ENCODE measurements around the gene RAB44. TPM values are rescaled to one million over a fixed set of nuclear protein-coding genes. Genes with fewer than 3 reads are reported as not detected.

The RAB44 gene
- total and polyA plus RNA-seq, 2 of the 13 experiments (the other 11 are each of a cell fraction or from before 2014, with no cell fraction given) = not detected

DNA sequence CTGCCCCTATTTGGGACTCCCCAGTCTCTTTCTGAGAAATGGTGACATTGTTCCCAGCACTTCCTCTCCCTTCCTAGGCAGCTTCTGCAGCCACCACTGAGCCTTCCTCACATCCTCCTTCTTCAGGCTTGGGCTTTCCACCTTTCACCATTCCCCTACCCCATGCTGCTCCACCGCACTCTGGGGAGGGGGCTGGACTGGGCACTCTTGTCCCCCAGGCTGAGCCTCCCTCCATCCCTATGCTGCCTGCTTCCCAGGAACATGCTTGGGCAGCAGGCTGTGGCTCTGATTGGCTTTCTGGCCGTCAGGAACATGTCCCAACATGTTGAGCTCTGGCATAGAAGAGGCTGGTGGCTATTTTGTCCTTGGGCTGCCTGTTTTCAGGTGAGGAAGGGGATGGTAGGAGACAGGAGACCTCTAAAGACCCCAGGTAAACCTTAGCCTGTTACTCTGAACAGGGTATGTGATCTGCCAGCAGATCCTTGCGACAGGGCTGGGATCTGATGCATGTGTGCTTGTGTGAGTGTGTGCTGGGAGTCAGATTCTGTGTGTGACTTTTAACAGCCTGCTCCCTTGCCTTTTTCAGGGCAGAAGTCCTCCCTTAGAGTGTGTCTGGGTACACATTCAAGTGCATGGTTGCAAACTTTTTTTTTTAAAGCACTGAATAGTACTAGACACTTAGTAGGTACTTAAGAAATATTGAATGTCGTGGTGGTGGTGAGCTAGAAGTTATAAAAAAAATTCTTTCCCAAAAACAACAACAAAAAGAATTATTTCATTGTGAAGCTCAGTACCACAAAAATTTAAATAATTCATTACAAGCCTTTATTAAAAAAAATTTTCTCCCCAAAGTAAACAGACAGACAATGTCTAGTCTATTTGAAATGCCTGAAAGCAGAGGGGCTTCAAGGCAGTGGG lies 21.2 kb upstream of the RAB44 start (continued):
- TF ChIP-seq AGO1 (IDR thresholded peaks at IDR 0.05; ENCODE audit: low read depth, low read length, poor library complexity, severe bottlenecking) = no peak
- TF ChIP-seq, protein P1, sequence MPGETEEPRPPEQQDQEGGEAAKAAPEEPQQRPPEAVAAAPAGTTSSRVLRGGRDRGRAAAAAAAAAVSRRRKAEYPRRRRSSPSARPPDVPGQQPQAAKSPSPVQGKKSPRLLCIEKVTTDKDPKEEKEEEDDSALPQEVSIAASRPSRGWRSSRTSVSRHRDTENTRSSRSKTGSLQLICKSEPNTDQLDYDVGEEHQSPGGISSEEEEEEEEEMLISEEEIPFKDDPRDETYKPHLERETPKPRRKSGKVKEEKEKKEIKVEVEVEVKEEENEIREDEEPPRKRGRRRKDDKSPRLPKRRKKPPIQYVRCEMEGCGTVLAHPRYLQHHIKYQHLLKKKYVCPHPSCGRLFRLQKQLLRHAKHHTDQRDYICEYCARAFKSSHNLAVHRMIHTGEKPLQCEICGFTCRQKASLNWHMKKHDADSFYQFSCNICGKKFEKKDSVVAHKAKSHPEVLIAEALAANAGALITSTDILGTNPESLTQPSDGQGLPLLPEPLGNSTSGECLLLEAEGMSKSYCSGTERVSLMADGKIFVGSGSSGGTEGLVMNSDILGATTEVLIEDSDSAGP (CRISPR knock-in tag; IDR thresholded peaks at IDR 0.05; ENCODE audit: borderline replicate concordance) = peak; percentile 65
- TF ChIP-seq SIN3B (IDR thresholded peaks at IDR 0.05; ENCODE audit: low read length) = no peak
- TF ChIP-seq, protein P2, sequence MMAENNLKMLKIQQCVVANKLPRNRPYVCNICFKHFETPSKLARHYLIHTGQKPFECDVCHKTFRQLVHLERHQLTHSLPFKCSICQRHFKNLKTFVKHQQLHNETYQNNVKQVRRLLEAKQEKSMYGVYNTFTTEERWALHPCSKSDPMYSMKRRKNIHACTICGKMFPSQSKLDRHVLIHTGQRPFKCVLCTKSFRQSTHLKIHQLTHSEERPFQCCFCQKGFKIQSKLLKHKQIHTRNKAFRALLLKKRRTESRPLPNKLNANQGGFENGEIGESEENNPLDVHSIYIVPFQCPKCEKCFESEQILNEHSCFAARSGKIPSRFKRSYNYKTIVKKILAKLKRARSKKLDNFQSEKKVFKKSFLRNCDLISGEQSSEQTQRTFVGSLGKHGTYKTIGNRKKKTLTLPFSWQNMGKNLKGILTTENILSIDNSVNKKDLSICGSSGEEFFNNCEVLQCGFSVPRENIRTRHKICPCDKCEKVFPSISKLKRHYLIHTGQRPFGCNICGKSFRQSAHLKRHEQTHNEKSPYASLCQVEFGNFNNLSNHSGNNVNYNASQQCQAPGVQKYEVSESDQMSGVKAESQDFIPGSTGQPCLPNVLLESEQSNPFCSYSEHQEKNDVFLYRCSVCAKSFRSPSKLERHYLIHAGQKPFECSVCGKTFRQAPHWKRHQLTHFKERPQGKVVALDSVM (CRISPR knock-in tag; IDR thresholded peaks at IDR 0.05) = 0 out of 2 replicates have a peak, but pooled peaks have one; percentile 40
- no peak for TF ChIP-seq ZFP41 (CRISPR knock-in tag; IDR thresholded peaks at IDR 0.05; ENCODE audit: borderline replicate concordance)
- TF ChIP-seq ZNF224 (CRISPR knock-in tag; IDR thresholded peaks at IDR 0.05) = no peak
- TF ChIP-seq, protein P3, sequence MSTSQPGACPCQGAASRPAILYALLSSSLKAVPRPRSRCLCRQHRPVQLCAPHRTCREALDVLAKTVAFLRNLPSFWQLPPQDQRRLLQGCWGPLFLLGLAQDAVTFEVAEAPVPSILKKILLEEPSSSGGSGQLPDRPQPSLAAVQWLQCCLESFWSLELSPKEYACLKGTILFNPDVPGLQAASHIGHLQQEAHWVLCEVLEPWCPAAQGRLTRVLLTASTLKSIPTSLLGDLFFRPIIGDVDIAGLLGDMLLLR (CRISPR knock-in tag; IDR thresholded peaks at IDR 0.05) = no peak
- TF ChIP-seq ZNF670 (CRISPR knock-in tag; IDR thresholded peaks at IDR 0.05; ENCODE audit: borderline replicate concordance) = no peak
- TF ChIP-seq CEBPG (CRISPR knock-in tag; IDR thresholded peaks at IDR 0.05) = peak; percentile 45
- no peak for TF ChIP-seq SOX6 (IDR thresholded peaks at IDR 0.05)
- TF ChIP-seq SOX6 (CRISPR knock-in tag; IDR thresholded peaks at IDR 0.05) = peak; percentile 46; the same call in 1 of the 2 replicates
- no peak for TF ChIP-seq ZNF552 (CRISPR knock-in tag; IDR thresholded peaks at IDR 0.05; ENCODE audit: borderline replicate concordance)
- TF ChIP-seq MED1 (CRISPR knock-in tag; IDR thresholded peaks at IDR 0.05) = peak; percentile 77
- no peak for TF ChIP-seq NFKBIZ (CRISPR knock-in tag; IDR thresholded peaks at IDR 0.05)
- no peak for TF ChIP-seq KLF12 (CRISPR knock-in tag; IDR thresholded peaks at IDR 0.05; ENCODE audit: borderline replicate concordance)
- peak; percentile 88 for TF ChIP-seq SALL1 (CRISPR knock-in tag; IDR thresholded peaks at IDR 0.05)
- peak; percentile 60; the same call in 1 of the 2 replicates for TF ChIP-seq TARDBP (CRISPR knock-in tag; IDR thresholded peaks at IDR 0.05)
- TF ChIP-seq ZNF317 (CRISPR knock-in tag; IDR thresholded peaks at IDR 0.05) = no peak
- no peak for TF ChIP-seq ZNF136 (CRISPR knock-in tag; IDR thresholded peaks at IDR 0.05; ENCODE audit: low read depth)
- no peak for TF ChIP-seq ZNF773 (CRISPR knock-in tag; IDR thresholded peaks at IDR 0.05; ENCODE audit: borderline replicate concordance)
- TF ChIP-seq TAF15 (IDR thresholded peaks at IDR 0.05; ENCODE audit: low read depth, low read length, poor library complexity, severe bottlenecking) = no peak
- TF ChIP-seq FOXJ3 (CRISPR knock-in tag; IDR thresholded peaks at IDR 0.05; ENCODE audit: borderline replicate concordance) = no peak
- TF ChIP-seq TAF1 (CRISPR knock-in tag; IDR thresholded peaks at IDR 0.05) = peak; percentile 94
- no peak for TF ChIP-seq ZFAT (CRISPR knock-in tag; conservative IDR thresholded peaks at IDR 0.05)
- TF ChIP-seq ZC3H13 (CRISPR knock-in tag; IDR thresholded peaks at IDR 0.05) = no peak
- TF ChIP-seq GFI1 (CRISPR knock-in tag; IDR thresholded peaks at IDR 0.05; ENCODE audit: borderline replicate concordance) = peak; percentile 62; the same call in 1 of the 2 replicates
- 0 out of 2 replicates have a peak, but pooled peaks have one; percentile 37 for TF ChIP-seq KDM6A (CRISPR knock-in tag; IDR thresholded peaks at IDR 0.05; ENCODE audit: low read depth)
- TF ChIP-seq KLF13 (CRISPR knock-in tag; IDR thresholded peaks at IDR 0.05) = no peak
